Measurements from ENCODE around the gene CIROP. TPM values are rescaled to one million over a fixed set of nuclear protein-coding genes. Genes with fewer than 3 reads are reported as not detected.
"Not testable (repeated sequence)": the region's sequence is repeated elsewhere in the genome, so short reads cannot be mapped to it uniquely, and the experiment has no call there.

The CIROP gene
- total RNA-seq, 1 donor from 2014 or later, result not detected

DNA sequence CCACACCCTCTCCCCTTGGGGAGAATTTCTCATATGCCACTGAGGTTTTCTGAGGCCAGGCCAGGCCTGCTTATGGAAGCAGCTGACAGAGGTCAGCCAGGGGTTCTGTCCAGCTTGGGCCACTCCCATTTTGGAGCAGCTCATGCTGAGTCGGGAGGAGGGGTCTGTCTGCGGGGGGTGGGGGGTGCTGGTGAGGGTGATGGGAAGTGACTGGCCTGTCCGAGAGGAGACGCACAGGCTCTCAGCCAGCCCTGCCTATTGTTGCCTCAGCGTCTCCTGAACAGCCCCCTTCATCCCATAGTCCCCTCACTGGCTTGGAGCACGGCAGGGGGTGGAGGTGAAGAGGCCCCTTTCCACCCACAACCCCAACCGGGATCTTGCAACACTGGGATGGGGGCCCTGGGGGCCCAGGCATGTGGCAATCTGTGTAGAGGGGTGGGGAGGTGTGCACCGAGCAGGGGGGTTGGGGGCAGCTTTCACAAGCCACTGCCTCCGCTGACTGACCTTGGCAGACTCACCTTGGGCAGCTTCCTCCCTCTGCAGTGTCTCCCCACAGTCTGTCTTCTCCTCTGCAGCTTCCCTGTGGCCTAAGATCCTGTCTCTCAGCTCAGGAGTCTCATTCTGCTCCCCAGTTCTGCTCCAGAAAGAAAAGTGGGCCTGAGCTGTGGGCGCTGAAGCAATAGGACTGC is 8.8 kb upstream of the CIROP start:
- no peak for DNase-seq (ENCODE audit: low spot score)

DNA sequence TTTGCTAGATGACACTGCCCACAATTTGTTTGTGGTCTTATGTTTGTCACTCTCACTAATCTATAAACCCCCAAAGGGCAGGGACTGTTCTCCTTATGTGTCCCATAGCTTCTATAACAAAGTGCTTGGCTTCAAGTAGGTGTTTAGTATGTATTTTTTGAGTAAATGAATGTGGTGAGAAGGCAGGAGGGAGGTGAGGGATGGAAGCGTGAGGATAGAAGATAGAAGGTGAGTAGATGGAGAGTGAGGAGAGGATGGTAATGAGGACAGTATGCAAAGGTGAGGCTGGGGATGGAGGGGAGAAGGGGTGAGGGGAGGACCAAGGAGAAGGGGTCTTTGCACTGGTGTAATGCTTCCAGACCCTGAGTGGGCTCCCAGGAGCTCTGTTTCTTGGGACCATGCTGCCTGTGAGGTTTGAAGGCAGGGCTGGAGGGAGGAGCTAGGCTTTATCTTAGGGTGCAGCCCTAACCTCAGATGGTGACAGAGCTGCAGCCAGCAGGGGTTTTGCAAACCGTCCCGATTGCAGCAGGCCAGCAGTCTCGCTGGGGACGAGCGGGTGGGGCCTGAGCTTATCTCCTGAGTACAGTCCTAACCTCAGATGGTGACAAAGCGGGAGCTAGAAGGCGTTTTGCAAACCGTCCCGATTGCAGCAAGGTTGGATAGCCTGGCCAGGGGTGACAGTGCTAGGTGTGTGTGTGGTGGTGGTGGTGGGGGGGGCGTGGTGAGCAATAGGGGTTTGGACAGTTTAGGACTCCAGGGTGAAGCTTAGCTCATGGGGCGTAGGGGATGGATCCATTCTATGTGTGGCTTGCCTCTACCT is 7.8 kb upstream of the CIROP start:
- DNase-seq (ENCODE audit: low spot score), result no peak

DNA sequence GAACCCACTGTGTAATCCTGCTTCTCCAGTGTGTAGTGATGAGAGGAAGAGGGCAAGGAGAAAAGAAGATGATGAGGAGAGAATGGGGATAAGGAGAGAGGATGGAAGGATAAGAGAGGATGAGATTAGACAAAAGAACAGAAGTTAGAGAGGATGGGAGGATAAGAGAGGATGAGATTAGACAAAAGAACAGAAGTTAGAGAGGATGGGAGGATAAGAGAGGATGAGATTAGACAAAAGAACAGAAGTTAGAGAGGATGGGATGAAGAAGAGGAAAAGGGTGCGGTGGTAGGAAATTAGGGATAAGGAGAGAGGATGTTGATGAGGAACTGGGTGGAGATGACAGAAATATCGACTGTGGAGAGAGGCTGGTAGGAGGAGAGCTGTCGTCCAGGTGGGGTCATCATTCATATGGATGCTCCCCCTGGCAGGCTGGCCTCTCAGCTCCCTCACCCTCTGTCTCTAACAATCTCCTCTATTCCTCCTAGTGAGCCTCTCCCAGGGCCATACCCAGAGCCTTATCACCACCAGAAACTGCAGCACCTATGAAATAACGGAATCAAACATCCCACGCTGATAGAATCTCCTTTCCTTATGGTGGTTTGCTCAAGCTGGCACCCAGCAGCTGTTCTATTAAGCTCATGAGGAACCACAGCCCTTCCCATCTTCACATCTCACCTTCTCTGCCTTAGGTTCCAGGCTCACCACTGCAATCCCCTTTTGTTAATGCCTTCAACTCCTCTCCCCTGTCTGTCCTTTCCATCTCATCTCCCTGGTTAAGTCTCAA is 6.0 kb upstream of the CIROP start:
- DNase-seq (ENCODE audit: low spot score), result no peak

DNA sequence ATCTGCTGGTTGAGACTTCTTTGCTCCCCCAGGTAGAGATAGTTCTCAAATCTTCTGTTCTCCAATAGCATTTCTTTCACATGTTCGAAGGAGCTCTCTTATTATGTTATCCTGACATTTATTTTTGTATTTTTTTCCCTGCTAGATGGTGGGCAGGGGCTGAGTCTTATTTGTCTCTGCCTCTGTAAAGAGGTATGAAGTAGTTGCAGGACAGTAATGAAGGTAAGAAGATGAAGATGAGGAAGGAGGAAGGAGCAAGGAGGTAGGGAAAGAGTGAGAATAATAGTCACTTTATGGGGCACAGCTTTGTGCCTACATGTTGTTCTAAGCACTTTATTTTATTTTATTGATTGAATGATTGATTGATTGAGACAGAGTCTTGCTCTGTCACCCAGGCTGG is 5.0 kb upstream of the CIROP start:
- DNase-seq (ENCODE audit: low spot score), result no peak

DNA sequence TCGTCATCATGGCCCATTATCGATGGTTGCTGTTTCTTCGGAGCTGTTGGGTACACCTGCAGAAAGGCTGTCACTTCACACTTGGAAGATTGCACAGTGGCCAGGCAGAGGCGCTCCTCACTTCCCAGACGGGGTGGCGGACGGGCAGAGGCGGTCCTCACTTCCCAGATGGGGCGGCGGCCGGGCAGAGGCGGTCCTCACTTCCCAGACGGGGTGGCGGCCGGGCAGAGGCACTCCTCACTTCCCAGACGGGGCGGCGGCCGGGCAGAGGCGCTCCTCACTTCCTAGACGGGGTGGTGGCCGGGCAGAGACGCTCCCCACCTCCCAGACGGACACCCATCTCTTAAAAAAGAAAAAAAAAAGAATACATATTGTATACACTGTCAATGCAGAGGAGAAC is 3.4 kb upstream of the CIROP start:
- DNase-seq (ENCODE audit: low spot score), result not testable (repeated sequence)

DNA sequence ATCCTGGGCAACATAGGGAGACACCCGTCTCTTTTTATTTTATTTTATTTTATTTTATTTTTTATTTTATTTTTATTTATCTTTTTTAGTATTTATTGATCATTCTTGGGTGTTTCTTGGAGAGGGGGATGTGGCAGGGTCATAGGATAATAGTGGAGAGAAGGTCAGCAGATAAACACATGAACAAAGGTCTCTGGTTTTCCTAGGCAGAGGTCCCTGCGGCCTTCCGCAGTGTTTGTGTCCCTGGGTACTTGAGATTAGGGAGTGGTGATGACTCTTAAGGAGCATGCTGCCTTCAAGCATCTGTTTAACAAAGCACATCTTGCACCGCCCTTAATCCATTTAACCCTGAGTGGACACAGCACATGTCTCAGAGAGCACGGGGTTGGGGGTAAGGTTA is 2.8 kb upstream of the CIROP start:
- not testable (repeated sequence) for DNase-seq (ENCODE audit: low spot score)

DNA sequence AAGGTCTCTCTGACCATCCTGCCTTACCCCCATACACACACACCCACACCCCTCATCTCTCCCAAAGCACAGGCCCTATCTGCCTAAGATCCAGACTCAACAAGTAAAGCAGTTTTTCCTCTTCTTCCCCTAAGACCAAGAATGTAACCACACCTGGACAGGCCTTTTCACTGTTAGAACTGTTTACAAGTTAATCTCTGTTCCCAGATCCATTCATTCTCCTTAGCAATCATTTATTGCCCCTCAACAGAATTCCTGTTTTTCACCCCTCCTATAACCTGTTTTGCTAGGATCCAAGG is 1.9 kb upstream of the CIROP start:
- DNase-seq (ENCODE audit: low spot score), result no peak

DNA sequence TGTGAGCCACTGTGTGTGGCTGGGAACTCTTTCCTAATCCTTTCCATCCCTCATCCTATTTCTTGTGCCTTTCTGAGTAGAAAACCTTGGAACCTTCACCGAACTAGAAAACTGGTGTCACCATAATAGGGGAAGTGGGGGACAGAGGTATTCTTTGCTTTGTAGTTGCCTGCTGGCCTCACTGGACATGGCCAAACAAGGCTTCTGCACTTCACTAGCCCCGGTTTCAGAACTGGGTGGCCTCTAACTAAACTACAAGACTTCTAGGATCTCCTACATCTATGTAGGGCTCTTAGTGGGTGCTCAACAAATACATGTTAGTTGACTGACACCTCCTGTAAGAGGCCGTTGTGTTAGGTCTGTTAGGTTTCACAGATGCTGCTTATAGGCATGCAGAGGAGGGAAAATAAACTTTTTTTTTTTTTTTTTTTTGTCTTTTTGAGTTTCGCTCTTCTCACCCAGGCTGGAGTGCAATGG is 597 bp upstream of the CIROP start:
- no peak for DNase-seq (ENCODE audit: low spot score)

DNA sequence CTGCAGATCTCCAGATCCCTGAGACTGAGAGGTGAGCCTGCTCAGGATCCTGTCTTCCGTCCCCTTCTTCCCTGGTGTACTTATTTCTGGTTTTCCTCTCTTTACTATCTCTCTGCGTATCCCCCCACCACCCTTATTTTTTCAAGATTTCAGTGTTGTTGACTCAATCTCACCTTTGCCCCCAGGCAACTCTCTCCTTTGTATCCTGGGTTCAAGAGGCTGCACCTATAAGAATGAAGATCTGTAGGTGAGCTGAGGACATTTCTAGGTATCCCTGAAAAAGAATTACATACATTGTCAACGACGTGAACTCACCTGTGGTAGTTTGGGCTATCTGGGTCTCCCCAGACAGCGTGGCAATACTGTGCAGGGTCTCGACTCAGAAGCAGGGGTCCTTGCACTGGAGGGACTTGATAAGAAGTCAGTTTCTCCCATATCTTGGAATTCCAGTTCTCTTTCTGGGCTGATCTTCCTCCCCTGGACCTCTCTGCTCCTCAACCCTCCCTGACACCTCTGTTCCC is 659 bp downstream of the CIROP start:
- no peak for DNase-seq (ENCODE audit: low spot score)

DNA sequence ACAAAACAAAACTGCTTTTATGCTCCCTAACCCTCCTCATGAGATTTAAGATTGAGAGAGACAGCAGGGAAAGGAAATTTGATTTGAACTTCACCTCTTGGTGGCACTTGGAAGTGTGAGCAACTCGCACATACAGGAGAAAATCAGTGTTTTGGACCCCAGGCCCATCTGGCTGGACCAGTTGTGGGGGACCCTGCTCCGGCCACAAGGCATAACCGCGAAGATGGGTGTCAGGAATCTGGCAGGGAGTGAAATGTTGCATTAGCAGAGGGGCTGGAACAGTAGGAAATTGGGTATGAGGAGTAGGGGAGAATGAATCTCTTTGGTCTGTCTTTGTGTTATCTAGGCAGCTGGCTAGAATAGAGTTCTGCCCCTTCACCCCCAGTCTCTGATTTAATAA is 1.2 kb downstream of the CIROP start:
- DNase-seq (ENCODE audit: low spot score), result no peak

DNA sequence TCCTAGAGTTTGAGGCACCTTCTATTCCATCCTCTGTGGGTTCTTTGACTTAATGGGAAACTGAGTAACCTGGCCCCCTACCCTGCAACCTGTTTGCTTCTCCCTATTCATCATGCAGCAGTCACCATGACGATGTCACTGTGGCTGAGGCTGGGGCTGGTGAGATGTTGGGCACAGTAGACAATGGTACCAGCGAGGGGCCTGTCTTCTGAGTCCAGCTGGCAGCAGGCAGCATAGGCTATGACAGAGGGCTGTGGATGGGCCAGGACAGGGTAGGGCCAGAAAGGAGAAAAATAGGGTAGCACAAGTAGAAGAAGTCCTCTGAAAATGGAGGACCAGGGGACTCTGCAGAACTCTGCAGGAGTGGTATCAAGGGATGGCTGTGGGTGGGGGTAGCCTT is 2.0 kb downstream of the CIROP start:
- no peak for DNase-seq (ENCODE audit: low spot score)

DNA sequence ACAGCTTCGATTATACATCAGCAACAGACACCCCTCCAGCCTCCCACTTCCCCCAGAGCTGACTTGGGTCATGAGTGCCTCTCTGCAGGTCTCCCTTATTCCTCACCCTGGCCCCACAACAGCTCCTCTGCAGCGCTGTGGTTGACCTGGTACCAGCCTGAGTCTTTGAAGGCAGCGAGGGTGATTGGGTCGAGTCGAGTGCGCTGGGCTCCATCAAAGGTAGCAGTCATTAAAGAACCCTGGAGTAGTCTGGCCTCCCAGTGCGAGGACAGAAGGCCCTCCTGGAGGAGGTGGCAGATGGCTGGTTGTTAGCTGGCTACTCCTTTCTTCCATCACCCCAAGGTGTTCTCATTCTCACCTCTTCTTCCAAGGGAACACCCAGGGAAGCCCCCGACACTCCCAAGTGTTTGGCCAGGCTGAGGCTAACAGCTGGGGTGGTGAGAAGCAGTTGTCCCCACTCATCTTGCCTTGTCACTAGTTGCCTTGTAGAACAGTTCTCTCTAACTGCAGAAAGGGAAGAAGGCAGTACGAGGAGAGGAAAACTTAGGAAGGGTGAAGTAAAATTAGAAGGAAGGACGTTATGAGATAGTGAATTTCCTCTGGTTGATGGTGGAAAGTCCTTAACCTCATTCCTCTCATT is 2.7 kb downstream of the CIROP start:
- no peak for DNase-seq (ENCODE audit: low spot score)

DNA sequence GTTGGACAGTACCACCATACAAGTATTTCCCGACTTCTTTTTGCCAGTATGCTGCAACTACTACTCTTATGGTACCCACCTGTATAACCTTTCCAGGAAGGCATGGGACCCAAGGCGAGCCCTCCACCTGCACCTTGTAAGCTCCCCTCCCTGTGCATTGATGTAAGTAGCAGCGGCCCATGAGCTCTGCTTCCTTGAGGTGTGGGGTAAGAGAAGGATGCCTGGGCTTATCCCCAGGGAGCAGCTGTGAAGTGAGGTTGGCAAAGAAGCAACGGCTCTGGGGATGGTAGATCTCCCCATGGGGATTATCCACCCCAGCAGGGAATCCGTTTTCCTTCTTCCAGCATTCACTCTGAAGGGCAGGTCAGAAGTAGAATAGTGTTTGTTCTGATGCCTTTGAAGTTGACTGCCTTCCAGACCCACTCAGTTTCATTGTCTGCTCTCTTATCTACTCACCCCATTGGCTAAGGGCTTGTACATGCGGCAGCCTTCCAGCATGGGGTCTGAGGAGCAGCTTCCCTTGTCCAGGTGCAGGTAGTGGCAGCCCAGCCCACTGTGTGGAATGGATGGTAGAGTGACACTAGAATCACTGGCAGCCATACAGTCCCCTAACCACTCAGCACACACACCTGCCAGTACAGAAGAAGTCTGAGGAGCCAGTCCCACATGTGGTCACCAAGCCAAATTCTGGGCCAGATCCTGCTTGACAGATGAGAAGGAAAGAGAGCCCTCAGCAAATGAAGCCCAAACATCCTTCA is 3.4 kb downstream of the CIROP start:
- DNase-seq (ENCODE audit: low spot score), result no peak

DNA sequence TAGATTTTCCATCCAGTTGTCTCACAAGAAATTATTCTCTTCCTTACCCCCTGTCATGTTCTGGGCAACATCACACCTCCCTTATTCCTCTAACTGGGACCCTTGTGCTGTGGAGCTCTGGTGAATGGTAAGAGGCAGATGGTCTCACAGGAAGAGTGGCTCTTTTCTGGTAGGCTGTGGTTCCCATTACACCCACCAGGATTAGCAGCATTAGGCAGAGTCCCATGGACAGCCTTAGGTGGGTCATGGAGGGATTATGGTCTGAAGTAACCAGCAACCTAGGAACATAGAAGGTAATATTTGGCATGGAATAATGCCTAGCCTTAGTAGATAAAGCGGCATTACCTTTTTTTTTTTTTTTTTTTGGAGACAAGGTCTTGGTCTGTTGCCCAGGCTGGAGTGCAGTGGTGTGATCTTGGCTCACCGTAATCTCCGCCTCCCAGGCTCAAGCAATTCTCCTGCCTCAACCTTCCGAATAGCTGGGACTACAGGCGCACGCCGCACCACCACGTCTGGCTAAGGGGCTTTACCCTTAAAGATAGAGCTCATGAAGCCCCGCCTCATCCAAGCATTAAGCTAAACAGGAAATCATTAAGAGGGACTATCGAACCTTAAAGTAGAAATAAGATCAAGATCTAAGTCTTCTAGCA is 5.5 kb downstream of the CIROP start:
- DNase-seq (ENCODE audit: low spot score), result no peak

DNA sequence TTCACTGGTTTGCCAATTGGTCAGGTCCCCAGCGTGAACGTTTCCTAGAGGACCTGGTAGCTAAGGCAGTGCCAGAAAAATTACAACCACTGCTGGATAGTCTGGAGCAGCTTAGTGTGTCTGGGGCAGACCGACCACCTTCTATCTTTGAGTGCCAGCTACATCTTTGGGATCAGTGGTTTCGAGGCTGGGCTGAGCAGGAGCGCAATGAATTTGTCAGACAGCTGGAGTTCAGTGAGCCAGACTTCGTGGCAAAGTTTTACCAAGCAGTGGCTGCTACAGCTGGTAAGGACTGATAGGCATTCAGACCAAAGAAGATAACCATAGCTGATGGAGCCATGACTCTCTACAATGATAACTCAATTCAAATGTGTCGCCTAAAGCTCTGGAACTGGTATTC is 7.0 kb downstream of the CIROP start:
- no peak for DNase-seq (ENCODE audit: low spot score)

DNA sequence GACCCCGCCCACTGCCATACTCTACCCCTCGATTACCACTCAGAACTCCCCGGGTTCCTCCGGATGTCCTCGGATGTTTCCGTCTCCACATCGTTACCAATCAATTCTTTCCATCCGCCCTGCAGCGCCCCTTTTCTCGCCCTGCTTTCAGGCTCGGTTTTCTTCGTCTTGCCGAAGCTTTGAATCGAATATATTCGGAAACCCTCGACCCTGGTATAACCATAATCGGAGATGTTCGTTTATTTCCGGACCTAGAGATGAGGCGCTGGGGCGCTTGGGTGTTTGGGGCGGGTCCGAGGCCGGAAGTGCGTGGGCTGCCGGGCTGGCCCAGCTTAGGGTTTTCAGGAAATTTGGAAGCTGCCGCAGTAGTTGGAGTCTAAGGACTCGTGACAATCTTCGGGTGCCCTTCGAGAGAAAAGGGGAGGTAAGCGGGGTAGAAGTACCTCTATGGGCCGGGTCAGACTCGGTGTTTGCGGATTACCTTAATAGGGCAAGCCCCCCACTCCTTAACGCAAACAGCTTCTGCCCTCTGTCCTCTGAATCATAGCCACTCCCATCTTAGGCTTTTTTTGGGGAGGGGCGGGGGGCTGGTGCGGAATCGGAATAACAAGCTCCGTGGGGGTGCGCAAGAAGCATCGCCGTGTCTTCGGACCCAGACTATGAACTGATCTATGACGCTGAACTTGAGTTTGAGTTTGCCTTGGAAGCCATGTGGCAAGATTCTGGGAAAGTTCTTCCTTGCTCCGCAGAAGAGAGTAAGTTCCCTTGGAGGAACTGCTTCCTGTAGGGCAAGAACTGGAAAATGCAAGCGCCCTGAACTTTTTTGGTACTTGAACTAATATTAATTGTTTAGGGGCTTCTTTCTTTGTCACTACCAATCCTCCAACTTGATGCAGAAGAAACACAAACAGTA is 9.3 kb downstream of the CIROP start, which contains the start of gene C14orf119:
C14orf119 (plus strand) TSS at position 310 of the 913 bp plus-strand sequence. CDS start 2,154 bp downstream, outside the sequence.
- DNase-seq (ENCODE audit: low spot score), result peak; percentile 100

DNA sequence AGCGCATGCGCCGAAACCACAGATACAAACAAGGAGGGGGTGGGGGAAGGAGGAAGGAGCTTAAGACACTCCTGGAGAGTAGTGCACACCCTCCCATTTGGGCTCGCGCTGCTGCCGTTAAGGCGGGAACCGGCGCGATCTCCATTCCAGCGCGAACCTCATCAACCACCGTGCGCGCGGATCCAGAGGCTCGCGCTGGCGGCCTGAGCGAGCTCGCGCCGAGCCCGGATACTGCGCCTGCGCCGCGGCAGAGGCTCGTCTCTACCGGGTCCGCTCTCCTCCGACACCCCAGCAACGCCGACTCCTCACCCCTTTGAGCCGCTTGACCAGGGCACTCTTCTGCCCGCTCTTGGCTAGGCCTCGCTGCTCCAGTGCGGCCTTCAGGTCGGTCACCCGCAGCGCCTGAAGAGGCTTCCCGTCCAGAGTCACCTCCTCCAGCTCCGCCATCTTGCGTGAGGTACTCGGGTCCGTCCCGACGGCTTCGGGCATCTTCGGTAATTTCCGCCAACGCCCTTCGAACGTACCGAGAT is 10.1 kb downstream of the CIROP start, which contains the start of gene ACIN1:
ACIN1 (minus strand) TSS at position 471 of the 530 bp plus-strand sequence; CDS start at position 447, 24 bp downstream.
- DNase-seq (ENCODE audit: low spot score), result peak; percentile 69

DNA sequence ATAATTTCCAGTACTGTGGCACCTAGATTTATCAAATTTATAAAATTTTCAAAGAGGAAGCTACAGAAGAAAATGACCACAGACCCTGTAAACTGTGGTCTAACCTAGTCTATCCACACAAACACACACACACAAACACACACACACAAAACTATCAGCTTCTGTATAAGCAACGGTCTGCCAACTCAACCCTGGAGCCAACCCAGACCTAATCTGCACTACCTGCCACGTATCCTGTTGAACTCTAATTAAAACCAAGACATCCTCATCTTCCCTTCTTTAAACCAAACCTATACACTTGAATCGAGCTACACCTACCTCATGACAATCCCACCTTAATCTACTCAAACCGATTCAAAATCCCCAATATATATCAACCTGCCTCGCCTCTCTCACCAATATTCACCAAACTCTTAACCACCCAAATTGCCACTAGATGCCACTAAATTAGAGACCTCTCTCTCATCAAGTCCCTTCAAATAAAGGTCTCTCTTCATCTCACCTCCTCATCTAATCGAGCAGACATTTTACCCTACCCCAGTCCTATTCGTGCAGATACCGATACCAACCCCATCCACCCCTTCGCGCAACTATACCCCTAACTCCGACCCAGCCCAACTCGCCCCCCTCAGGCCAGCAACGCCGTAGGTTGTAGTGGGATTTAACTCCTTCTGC is 10.7 kb downstream of the CIROP start:
- DNase-seq (ENCODE audit: low spot score), result no peak
